GM10847 (cell line): ENCODE results near the gene PDZRN4.

Experiments
- POLR2A ChIP-seq: IDR thresholded peaks from 2 replicates; pipeline ENCODE4 v1.6.1; 2011; ENCODE audit not compliant: insufficient read length; ENCODE audit errors: extremely low read depth

The PDZRN4 gene

GRCh38 chr12:41188058-41188840, at the start of gene PDZRN4:
TSS of gene PDZRN4 (plus strand) at chr12:41188320.
- TF ChIP-seq POLR2A, result no peak

- no peak for TF ChIP-seq POLR2A
Measured at GRCh38 chr12:41140117-41140516, 48.0 kb upstream of the PDZRN4 start.

GRCh38 chr12:41141104-41141503, 47.0 kb upstream of the PDZRN4 start:
- TF ChIP-seq POLR2A, result no peak

DNA sequence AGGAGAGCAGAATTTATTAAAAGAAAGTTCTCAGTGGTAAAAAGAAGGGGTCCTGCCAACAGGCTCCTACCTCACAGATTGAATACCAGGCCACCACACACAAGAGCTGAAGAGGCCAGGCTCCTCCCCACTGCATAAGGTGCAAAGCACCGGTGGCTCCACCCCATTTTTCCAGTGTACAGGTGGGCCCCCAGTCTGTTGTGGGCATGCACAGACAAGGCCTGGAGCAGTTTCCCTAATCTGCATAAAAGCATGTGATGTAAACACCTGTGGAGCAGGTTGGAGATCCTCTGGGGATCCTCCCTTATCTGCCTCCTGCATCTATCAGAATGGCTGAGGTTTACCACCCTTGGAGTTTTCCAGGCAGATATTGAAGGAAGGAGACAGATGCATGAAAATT, 45.7 kb upstream of the PDZRN4 start:
- no peak for TF ChIP-seq POLR2A

DNA sequence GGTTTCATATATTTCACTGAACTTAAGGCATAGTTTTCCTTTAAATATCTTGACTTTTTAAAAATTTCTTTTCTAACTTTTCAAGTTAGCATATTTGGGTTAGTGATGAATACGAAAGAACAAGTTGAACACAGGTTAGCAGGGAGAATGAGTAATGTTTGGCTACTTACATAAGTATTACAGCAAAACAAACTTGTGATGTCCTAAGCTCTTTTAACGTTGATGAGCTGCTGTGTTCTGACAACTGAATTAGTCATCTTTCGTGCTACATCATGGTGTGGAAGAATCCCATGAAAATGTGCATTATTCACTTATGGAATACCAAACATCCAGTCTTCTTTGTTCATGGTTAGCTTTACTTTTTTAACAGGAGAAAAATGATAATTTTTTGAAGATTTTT, 36.3 kb upstream of the PDZRN4 start:
- no peak for TF ChIP-seq POLR2A

DNA sequence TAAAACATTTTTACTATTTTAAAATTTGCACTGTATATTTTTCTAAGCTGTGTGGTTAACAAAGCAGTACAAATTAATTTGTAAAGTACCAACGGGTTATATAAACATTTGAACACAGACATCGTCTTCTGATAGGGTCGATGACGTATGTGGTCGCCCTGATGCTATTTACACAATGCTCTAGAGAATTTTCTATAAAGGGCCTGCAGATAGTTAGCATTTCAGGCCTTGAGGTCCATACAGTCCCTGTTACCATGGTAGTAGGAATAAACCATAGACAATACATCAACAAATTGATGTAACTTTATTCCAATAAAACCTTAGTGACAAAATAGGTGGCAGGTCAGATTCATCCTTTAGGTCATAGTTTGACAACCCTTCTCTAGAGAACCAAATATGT, 25.7 kb upstream of the PDZRN4 start:
- TF ChIP-seq POLR2A, result no peak

- no peak for TF ChIP-seq POLR2A
Measured at GRCh38 chr12:41167701-41168100, 20.4 kb upstream of the PDZRN4 start.

- TF ChIP-seq POLR2A, result no peak
Measured at GRCh38 chr12:41174602-41175001, 13.5 kb upstream of the PDZRN4 start.

DNA sequence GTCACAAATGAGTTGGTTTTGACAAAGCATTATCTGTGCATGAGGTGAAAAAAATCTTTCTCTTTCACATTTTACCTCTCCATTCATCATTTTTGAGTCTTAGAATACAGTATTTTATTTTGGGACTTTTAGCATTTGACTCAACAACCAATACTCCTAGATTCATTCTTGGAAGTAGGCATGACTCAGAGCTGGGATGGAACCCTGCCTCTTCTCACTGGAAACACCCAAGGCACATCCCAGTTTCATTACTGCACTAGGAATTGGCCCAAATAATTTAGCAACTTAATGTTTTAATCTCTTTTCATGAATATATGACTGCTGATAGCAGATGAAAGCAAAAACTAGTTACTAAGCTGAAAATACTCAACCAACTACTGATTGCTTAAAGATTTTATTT, 3.3 kb upstream of the PDZRN4 start:
- TF ChIP-seq POLR2A, result no peak

GRCh38 chr12:41186026-41186425, 2.1 kb upstream of the PDZRN4 start:
- no peak for TF ChIP-seq POLR2A

DNA sequence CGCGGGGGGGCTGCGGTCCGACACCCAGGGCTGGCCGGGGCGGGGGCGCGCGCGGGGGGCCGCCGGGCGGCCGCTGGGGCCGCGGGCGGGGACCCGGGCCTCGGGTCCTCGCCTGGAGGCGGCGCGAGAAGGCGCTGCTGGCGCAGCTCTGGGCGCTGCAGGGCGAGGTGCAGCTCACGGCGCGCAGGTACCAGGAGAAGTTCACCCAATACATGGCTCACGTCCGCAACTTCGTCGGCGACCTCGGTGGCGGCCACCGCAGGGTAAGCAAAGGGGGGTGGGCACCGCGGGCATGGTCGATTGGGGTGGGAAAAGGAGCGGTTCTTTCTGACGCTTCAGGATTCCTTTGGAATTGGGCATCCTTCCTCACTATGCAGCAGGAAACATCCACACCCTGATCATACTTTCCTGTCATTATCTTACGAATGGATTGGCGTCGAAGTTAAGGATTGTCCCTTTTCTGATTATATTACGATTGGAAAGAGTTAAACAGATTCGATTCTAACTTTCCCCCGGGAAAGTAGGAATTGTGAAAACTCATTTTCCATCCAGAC, 798 bp downstream of the PDZRN4 start:
- TF ChIP-seq POLR2A, result no peak

- TF ChIP-seq POLR2A, result no peak
Measured at GRCh38 chr12:41189395-41190251, 1.5 kb downstream of the PDZRN4 start.

- no peak for TF ChIP-seq POLR2A
Measured at GRCh38 chr12:41190338-41190737, 2.2 kb downstream of the PDZRN4 start.

- no peak for TF ChIP-seq POLR2A
Measured at GRCh38 chr12:41193311-41193710, 5.2 kb downstream of the PDZRN4 start.

DNA sequence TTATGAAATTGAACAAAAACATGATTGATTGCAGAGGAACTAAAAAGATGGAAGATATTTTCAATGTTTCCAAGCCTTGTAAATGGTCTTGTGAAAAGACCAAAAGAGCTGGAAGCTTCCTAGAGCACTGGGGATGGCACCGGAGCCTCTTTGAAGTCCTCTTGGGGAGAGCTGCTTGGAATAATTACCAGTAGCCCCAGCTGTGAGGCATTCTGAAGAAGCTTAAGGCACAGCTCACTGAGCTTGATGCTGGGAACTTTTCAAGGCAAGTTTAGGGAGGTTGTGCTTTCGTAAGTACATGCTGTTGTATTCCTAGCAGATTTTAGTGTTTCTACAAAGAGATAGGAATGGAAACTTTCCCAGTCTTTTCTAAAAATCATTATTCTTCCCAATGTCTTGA, 13.9 kb downstream of the PDZRN4 start:
- no peak for TF ChIP-seq POLR2A
